NK-92 treated with Interleukin-12 subunit alpha and Interleukin-12 subunit beta, amount 100 ng/mL, for 24 hours (cell line): ENCODE data around the gene THPO.
"Not testable (repeated sequence)": the region's sequence is repeated elsewhere in the genome, so short reads cannot be mapped to it uniquely, and the experiment has no call there.

Experiments
- DNase-seq: peaks from one replicate; lab custom pipeline; 2025; lab: John Stamatoyannopoulos, UW

Gene THPO

GRCh38 chr3:184349563-184350470 is 28.2 kb downstream of the THPO start:
- no peak for DNase-seq

- DNase-seq, result no peak
These were observed 30.0 kb downstream of the THPO start for GRCh38 chr3:184348057-184348382.

DNA sequence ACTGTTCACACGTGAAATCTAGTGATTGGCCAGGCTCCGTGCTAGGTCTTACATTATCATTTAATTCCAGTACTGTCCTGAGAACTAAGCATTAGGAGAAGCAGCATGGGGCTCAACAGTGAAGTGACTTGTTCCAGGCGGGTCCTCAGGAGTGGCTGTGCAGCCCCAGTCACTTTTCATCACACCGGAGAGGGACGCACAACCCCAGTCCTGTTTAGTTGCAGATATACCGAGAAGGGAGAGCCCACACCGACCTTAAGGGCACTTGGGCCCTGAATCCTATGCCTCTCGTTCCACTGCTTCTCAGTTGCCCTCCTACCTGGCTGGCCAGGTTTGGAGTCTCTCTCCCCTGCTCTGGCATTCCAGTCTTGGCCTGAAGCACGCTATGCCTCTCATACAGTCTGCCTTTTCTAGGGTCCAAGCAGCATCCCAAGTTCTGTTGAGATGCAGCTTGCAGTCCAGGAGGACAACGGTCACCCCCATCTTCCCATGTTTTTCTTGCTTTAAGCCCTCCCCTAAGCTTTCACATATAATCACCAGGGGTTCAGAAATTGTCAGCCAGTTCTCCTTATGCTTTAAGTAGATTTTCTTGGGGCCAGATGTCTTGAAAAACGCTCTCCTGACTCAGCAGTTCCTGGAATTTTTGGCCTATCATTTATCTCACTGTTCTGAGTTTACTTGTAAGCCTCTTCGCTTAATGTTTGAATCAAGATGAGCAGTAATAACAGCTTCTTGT is 30.5 kb downstream of the THPO start:
- no peak for DNase-seq

DNA sequence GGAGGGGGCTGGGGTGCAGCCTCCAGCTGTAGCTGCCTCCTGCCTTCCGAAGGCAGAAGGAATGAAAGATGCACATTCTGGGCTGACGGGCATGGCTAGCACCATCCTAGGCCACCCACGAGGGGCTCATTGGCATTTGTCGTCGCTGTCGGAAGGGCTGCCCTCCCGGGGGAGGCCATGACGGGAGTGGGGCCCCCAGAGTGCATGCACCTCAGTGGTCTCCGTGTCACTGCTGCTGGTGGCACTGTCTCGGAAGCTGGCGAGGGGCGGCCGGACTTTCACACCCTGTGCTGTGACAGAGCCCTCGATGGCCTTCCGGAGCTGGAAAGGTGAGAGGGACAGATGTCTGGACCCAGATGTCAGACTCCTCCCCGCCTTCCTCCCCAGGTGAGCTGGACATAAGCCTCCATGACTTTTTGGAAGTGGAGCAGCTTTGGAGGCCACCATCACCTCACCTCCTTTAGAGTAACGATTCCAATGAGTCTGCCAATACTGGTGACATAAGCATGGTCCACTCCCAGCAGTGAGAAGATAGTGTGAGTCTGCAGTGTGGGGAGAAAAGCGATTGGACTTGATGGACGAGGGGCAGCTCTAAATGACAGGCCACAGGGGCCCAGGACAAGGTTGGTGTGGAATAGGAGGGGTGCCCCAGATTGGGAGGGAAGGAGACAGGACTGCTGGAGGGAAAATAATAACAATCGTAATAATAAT is 31.4 kb downstream of the THPO start:
- DNase-seq, result no peak

DNA sequence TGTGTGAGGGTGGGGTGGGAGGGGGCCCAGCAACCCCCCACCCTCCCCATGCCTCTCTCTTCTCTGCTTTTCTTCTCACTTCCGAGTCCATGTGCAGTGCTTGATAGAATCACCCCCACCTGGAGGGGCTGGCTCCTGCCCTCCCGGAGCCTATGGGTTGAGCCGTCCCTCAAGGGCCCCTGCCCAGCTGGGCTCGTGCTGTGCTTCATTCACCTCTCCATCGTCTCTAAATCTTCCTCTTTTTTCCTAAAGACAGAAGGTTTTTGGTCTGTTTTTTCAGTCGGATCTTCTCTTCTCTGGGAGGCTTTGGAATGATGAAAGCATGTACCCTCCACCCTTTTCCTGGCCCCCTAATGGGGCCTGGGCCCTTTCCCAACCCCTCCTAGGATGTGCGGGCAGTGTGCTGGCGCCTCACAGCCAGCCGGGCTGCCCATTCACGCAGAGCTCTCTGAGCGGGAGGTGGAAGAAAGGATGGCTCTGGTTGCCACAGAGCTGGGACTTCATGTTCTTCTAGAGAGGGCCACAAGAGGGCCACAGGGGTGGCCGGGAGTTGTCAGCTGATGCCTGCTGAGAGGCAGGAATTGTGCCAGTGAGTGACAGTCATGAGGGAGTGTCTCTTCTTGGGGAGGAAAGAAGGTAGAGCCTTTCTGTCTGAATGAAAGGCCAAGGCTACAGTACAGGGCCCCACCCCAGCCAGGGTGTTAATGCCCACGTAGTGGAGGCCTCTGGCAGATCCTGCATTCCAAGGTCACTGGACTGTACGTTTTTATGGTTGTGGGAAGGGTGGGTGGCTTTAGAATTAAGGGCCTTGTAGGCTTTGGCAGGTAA is 32.5 kb downstream of the THPO start:
- no peak for DNase-seq

- DNase-seq, result no peak
These were observed 33.3 kb downstream of the THPO start for GRCh38 chr3:184344579-184345316.

DNA sequence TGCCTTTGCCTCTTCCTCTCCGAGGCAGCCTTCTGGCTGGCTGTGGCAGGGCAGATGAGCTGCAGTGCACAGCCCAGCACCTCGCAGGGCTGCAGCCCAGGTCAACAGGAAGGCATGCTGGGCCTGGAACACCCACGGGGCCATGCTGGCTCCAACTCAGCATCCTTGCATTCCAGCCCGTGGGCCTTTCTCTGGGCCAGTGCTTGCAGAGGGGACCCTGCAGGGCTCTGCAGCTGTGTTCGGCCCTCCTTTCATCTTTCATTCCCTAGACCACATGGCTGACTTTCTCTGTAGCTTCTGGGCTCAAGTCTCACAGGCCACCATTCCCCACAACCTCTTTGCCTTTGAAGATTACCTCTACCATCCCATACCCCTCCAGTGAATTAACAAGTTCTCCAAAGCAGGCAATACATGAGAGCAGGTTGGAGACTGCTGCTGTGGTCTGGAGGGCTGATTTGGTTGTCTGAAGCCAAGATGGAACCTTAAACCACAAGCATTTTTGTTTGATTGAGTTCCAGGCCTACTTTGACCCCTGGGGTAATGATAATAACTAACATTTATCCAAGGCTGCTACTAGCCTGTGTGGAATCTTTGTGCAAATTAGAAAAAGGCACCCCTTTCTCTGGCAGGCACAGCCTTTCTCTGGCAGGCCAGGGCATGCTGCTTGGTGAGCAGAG is 34.7 kb downstream of the THPO start:
- DNase-seq, result no peak

DNA sequence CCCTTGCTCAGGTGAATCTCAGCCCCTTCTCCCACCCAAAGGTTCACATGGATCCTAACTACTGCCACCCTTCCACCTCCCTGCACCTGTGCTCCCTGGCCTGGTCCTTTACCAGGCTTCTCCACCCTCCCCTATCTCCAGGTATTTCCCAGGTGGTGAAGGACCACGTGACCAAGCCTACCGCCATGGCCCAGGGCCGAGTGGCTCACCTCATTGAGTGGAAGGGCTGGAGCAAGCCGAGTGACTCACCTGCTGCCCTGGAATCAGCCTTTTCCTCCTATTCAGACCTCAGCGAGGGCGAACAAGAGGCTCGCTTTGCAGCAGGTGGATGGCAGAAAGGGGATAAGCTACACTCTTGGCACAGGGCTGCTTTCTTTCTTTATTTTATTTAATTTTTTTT is 36.1 kb downstream of the THPO start:
- DNase-seq, result no peak

- DNase-seq, result not testable (repeated sequence)
These were observed 38.4 kb downstream of the THPO start for GRCh38 chr3:184339451-184340135.

DNA sequence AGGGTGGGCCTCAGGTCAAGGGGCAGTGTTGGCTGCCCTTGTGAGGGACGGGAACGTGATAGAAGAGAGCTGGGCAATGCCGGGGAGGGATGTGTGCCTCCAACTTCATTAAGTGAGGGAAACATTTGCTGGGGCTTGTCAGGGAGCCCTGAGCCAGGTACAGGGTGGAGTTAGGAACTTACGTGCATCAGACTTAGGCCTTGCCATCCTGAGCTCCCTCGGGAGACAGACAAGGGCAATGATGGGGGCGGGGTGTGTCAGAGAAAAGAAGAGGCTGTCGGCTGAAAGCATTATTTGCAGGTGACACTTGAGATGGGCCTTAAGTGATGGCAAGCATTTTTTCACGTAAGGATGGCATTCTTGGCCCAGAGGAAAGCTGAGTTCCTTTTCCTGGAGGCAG is 39.0 kb downstream of the THPO start:
- no peak for DNase-seq

DNA sequence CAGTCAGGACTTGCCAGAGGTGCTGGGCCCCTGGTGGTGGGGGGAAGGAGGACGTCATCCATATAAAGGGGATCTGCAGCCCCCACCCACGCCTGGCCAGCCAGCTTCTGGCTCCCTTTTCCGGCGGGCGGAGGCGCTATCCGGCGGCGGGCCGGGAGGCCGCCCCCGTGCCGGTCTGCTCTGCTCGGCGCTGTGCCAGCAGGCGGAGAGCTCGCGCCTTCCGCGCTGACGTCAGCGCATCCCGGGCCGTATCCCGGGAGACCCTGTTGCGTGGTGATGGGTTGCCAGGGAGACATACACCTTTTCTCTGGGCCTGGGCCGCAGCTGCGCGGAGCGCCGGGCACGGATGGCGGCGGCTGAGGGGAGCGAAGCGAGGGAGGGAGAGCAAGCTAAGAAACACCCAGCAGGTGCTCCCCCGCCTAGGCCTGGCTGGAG is 39.5 kb downstream of the THPO start:
- DNase-seq, result no peak

DNA sequence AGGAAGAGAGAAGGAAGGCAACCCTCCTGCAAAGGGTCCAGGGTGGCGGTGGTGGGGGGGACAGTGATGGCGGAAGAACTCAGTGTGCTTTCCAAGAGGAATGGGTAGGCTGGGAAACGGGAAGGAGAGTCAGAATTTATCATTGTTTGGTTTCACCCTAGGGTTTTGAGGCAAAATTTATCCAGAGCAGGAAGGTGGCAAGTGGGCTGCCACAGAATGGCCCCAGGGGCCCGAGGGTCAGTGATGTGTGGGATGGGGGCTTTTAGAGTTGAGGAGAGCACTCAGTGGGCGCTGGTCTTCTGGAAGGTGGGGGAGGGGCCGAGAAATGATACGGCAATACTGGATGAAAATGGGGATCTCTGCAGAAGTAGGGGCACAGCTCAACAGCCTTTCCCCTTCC is 40.0 kb downstream of the THPO start:
- no peak for DNase-seq

DNA sequence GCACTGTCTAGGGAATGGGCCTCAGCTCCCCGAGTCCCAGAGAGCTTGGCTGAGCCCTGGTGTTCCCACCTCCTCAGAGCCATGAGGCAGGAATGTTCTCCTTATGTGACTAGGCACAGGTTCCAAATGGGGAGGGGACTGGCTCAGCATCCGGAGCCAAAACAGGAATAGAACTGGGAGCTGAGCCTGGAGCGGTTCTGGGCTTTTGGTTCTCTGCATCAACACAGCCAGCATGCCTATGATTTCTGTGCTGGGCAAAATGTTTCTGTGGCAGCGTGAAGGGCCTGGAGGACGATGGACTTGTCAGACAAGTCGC is 40.6 kb downstream of the THPO start, which contains the start of gene FAM131A:
Gene FAM131A (plus strand): TSS at position 202 of the 316 bp plus-strand sequence. CDS start 31 bp downstream, at position 233.
- DNase-seq, result no peak

DNA sequence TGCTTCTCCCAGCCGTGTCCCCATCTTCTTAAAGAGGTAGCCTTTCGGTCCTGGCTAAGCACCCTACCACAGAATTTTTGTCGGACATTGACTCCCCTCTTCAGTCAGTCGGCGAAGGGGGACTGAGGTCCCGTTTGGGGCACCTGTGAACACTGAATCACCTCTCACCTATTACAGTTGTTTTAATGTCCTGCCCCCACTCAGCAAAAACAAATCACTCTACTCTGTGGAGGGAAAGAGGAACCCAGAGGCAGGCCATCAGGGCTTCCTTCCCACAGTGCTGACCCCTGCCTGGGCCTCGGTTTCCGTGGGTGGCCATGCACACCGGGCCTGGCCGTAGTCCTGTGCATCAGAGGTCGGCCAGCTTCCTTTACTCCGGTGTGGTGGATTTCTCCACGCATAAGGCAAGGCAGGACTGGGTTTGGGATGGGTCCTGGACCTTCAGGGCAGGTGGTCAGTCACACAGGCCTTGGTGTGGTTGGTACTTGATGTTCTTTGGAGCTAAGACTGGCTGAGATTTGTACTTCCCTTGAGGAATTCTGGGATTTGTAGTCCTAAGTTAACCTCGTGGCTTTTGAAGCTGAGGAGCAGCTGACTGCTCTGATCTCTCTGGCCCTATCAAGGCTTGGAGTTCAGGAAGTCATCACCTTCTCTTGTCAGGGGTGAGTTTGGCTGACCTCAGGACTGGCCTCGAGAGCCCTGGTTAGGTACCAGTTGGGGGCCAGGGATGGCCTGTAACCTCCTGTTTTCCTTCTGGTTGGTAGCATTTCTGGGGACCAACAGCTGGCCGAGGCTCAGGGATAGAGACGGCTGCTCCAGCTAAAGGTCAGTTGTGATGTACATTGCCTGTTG is 41.2 kb downstream of the THPO start:
- no peak for DNase-seq

GRCh38 chr3:184335661-184336546 is 42.1 kb downstream of the THPO start:
- no peak for DNase-seq

DNA sequence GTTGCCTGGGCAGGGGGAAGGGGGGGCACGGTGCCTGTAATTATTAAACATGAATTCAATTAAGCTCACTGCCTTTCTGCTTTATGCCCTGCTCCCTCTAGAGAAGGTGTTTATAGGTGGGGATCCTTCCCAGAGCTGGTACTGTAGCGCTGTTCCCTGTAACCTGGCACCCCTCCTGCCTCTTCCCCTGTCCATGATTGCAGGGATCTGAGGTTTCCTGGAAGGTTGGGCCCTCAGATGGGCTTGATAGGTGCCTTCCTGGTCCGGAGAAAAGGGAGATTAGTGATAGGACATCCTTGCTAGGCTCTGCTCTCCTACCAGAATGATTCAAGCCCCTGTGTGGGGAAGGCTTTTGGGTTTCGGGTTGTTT is 42.7 kb downstream of the THPO start:
- DNase-seq, result no peak

DNA sequence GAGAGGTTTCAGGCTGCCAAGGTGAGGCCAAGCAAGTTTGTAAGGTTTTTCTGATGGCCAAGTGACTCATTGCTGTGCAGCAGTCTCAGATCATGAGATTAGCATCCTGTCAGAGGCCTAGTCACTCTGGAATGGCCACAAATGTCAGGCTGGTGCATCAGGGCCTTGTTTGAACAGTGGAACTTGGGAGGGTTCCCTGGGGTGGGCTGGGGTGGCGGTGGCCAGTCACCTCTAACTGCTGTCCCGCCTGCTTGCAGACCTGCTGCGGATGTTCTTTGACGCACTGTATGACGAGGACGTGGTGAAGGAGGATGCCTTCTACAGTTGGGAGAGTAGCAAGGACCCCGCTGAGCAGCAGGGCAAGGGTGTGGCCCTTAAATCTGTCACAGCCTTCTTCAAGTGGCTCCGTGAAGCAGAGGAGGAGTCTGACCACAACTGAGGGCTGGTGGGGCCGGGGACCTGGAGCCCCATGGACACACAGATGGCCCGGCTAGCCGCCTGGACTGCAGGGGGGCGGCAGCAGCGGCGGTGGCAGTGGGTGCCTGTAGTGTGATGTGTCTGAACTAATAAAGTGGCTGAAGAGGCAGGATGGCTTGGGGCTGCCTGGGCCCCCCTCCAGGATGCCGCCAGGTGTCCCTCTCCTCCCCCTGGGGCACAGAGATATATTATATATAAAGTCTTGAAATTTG is 43.4 kb downstream of the THPO start:
- peak; percentile 23 for DNase-seq
